Mesendoderm (in vitro differentiated cells): ENCODE measurements around the gene WDR91.
A peak's percentile ranks its signal among the peaks of the same experiment; 100 is the strongest.

Experiments used
- DNase-seq: peaks from one replicate; pipeline ENCODE4 v3.0.0; 2013
- H2AK5ac ChIP-seq: 2 replicates; pipeline ENCODE4 v1.6.1; 2013; ENCODE audit warnings: low read length, inconsistent platforms
- H2BK120ac ChIP-seq: 2 replicates; pipeline ENCODE4 v1.6.1; 2013; ENCODE audit warnings: low read depth, mild to moderate bottlenecking, low read length, moderate library complexity, mixed read lengths
- H2BK15ac ChIP-seq: replicated peaks from 2 replicates; pipeline ENCODE4 v1.6.1; 2013; ENCODE audit warnings: low read depth, mild to moderate bottlenecking, moderate library complexity
- H2BK5ac ChIP-seq: 2 replicates; pipeline ENCODE4 v1.6.1; 2013; ENCODE audit warnings: low read length, inconsistent platforms
- H3K18ac ChIP-seq: 2 replicates; pipeline ENCODE4 v1.6.1; 2013; ENCODE audit warnings: mild to moderate bottlenecking, low read length, mixed read lengths
- H3K23ac ChIP-seq: one replicate; pipeline ENCODE4 v1.6.1; 2013; ENCODE audit warnings: low read length
- H3K27ac ChIP-seq: 2 replicates; pipeline ENCODE4 v1.5.1; 2013; ENCODE audit warnings: low read depth, mild to moderate bottlenecking, inconsistent platforms, low read length, moderate library complexity
- H3K27me3 ChIP-seq: 2 replicates; pipeline ENCODE4 v1.6.1; 2013; ENCODE audit warnings: low read length, control low read depth, mild to moderate bottlenecking, inconsistent platforms; ENCODE audit not compliant: insufficient read depth, poor library complexity
- H3K36me3 ChIP-seq: 2 replicates; pipeline ENCODE4 v1.6.1; 2013; ENCODE audit warnings: low read length, inconsistent platforms; ENCODE audit not compliant: control insufficient read depth, insufficient read depth
- H3K4ac ChIP-seq: one replicate; pipeline ENCODE4 v1.6.1; 2013; ENCODE audit warnings: low read depth, mild to moderate bottlenecking, low read length, moderate library complexity
- H3K4me1 ChIP-seq: 2 replicates; pipeline ENCODE4 v1.6.1; 2013; ENCODE audit warnings: low read depth, low read length, inconsistent platforms; ENCODE audit not compliant: control insufficient read depth
- H3K4me2 ChIP-seq: 2 replicates; pipeline ENCODE4 v1.6.1; 2013; ENCODE audit warnings: low read length
- H3K4me3 ChIP-seq: 2 replicates; pipeline ENCODE4 v1.5.1; 2013; ENCODE audit warnings: mild to moderate bottlenecking, low read length
- H3K56ac ChIP-seq: one replicate; pipeline ENCODE4 v1.6.1; 2013; ENCODE audit warnings: low read length
- H3K79me1 ChIP-seq: 2 replicates; pipeline ENCODE4 v1.6.1; 2013; ENCODE audit warnings: low read length, inconsistent platforms
- H3K79me2 ChIP-seq: 2 replicates; pipeline ENCODE4 v1.6.1; 2013; ENCODE audit warnings: mild to moderate bottlenecking, low read length; ENCODE audit not compliant: control insufficient read depth, insufficient read depth
- H3K9ac ChIP-seq: 2 replicates; pipeline ENCODE4 v1.6.1; 2013; ENCODE audit warnings: low read length, inconsistent platforms
- H4K5ac ChIP-seq: one replicate; pipeline ENCODE4 v1.6.1; 2013; ENCODE audit warnings: low read length
- H4K8ac ChIP-seq: one replicate; pipeline ENCODE4 v1.6.1; 2013; ENCODE audit warnings: low read depth, mild to moderate bottlenecking, control low read depth, low read length, moderate library complexity
- WGBS: extraction: QIAGEN DNeasy Blood & Tissue Kit; methylation state at CpG from one replicate; pipeline ENCODE4 v1.1.7; 2013; ENCODE audit warnings: low lambda C conversion rate, missing lambda C conversion rate; ENCODE audit not compliant: insufficient coverage; ENCODE audit errors: extremely low coverage; 5-methylcytosine and 5-hydroxymethylcytosine counted together

WDR91 gene

GRCh38 chr7:135164357-135165061 lies 46.8 kb downstream of the WDR91 start:
- Histone ChIP-seq H3K4me3 (no peak overlapping the region), H3K4ac (no peak overlapping the region), H3K9ac (no peak overlapping the region), H3K27me3 (no peaks in the 10 kb centered on the region), H3K36me3 (peaks cover 17% of the 10 kb centered on the region), H4K8ac (no peak overlapping the region), H3K4me2 (no peak overlapping the region), H3K18ac (no peak overlapping the region), H2BK120ac (no peak overlapping the region), H3K79me1 (peaks cover 17% of the 10 kb centered on the region), H3K79me2 (peaks cover 7% of the 10 kb centered on the region), H2BK5ac (no peak overlapping the region), H3K56ac (no peak overlapping the region), H4K5ac (no peak overlapping the region), H3K23ac (peak overlapping the region; percentile 38), H2AK5ac (no peak overlapping the region), H2BK15ac (no peak overlapping the region), H3K27ac (no peak overlapping the region), H3K4me1 (peaks cover 7% of the 10 kb centered on the region)
- WGBS, result no CpG with 5 or more reads among the region's 18 CpGs
- no peak for DNase-seq

- Histone ChIP-seq H3K27me3 (no peaks in the 10 kb centered on the region), H4K8ac (no peak overlapping the region), H3K36me3 (peaks cover 11% of the 10 kb centered on the region), H2AK5ac (no peak overlapping the region), H3K9ac (no peak overlapping the region), H2BK15ac (no peak overlapping the region), H3K56ac (no peak overlapping the region), H4K5ac (no peak overlapping the region), H3K79me2 (no peaks in the 10 kb centered on the region), H2BK5ac (no peak overlapping the region), H3K27ac (no peak overlapping the region), H3K4me1 (peaks cover 5% of the 10 kb centered on the region), H3K4me2 (no peak overlapping the region), H2BK120ac (no peak overlapping the region), H3K23ac (no peak overlapping the region), H3K4ac (no peak overlapping the region), H3K4me3 (no peak overlapping the region), H3K18ac (no peak overlapping the region), H3K79me1 (peaks cover 5% of the 10 kb centered on the region)
- DNase-seq, result no peak
- no CpG with 5 or more reads among the region's 2 CpGs for WGBS
These were observed 48.8 kb downstream of the WDR91 start for GRCh38 chr7:135162382-135163001.

DNA sequence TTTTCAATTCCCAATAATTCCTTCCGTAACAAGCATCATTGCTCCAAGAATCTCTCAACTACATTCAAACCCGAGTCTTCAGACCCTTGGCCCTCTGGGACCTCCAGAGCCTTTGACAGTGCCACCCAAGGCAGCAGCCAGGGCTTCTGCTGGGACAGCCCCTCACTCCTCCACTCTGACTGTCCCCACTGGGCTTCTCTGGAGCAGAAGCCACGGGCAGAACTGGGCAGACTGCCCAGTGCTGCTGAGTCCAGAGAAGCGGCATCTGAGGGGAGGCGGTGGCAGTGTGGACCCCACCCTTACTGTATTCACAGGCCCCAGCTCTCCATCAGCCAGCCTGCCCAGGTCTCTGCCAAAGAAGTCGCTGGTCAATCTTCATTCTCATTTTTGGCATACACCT lies 49.7 kb downstream of the WDR91 start:
- Histone ChIP-seq H3K4me2 (no peak overlapping the region), H3K27ac (no peak overlapping the region), H3K56ac (peak overlapping the region; percentile 15), H3K79me1 (no peaks in the 10 kb centered on the region), H2BK5ac (no peak overlapping the region), H2AK5ac (peak overlapping the region; percentile 38), H2BK120ac (no peak overlapping the region), H3K36me3 (peaks cover 4% of the 10 kb centered on the region), H3K23ac (no peak overlapping the region), H3K9ac (no peak overlapping the region), H3K27me3 (no peaks in the 10 kb centered on the region), H3K79me2 (no peaks in the 10 kb centered on the region), H3K4ac (peak overlapping the region; percentile 49), H4K8ac (no peak overlapping the region), H3K4me3 (no peak overlapping the region), H2BK15ac (no peak overlapping the region), H3K4me1 (peaks cover 5% of the 10 kb centered on the region), H4K5ac (no peak overlapping the region), H3K18ac (peak overlapping the region; percentile 11)
- 100% methylated on average over 1 of the region's 6 CpGs for WGBS
- no peak for DNase-seq

DNA sequence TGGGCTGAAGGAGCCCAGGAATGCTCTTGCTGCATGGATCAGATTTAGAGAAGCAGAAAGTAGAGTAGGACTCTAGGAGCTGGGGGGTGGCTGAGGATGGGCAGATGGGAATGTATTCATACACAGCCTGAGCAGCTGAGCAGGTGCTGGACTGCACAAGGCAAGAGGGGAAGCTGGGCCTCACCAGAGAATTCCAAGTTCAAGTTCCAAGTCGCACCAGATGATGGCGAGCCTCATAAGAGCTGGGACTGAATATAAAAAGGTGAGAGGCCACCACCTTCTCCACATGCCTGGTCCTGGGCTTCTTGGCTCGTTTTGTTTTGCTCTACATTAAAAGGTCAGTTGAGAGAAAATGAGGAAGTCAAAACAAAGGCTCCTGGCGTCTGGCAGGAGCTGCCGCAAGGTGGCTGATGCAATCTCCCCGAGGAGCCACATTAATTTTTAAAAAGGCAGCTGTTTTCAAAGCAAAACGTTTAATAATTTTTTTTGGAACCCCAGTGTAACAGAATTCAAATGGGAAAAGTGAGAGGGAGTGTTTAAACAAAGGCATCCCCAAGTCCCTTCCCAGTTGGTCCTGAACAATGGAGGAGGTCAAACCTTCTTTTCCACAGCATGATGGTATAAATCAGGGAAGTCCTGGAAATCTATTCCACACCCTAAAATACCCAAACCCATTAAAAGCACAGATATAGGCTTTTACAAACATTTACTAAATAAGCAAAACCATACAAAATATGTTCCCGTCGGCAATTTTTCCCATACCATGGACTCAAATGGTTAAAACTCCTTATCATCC lies 50.3 kb downstream of the WDR91 start:
- no peak overlapping the region for H4K8ac ChIP-seq
- peak overlapping the region; percentile 48 for H3K27ac ChIP-seq
- H3K4me2 ChIP-seq, result no peak overlapping the region
- H3K36me3 ChIP-seq, result peaks cover 2% of the 10 kb centered on the region
- no peak overlapping the region for H3K23ac ChIP-seq
- no peak overlapping the region for H4K5ac ChIP-seq
- peak overlapping the region; percentile 13 for H3K18ac ChIP-seq
- H3K4me1 ChIP-seq, result peaks cover 5% of the 10 kb centered on the region
- no peak overlapping the region for H3K4ac ChIP-seq
- no CpG with 5 or more reads among the region's 9 CpGs for WGBS
- H2AK5ac ChIP-seq, result peak overlapping the region; percentile 38
- H3K56ac ChIP-seq, result peak overlapping the region; percentile 71
- no peak overlapping the region for H3K9ac ChIP-seq
- H3K27me3 ChIP-seq, result no peaks in the 10 kb centered on the region
- no peaks in the 10 kb centered on the region for H3K79me2 ChIP-seq
- no peak overlapping the region for H3K4me3 ChIP-seq
- peak; percentile 46 for DNase-seq
- H2BK5ac ChIP-seq, result peak overlapping the region; percentile 58
- no peaks in the 10 kb centered on the region for H3K79me1 ChIP-seq
- H2BK15ac ChIP-seq, result no peak overlapping the region
- H2BK120ac ChIP-seq, result no peak overlapping the region

DNA sequence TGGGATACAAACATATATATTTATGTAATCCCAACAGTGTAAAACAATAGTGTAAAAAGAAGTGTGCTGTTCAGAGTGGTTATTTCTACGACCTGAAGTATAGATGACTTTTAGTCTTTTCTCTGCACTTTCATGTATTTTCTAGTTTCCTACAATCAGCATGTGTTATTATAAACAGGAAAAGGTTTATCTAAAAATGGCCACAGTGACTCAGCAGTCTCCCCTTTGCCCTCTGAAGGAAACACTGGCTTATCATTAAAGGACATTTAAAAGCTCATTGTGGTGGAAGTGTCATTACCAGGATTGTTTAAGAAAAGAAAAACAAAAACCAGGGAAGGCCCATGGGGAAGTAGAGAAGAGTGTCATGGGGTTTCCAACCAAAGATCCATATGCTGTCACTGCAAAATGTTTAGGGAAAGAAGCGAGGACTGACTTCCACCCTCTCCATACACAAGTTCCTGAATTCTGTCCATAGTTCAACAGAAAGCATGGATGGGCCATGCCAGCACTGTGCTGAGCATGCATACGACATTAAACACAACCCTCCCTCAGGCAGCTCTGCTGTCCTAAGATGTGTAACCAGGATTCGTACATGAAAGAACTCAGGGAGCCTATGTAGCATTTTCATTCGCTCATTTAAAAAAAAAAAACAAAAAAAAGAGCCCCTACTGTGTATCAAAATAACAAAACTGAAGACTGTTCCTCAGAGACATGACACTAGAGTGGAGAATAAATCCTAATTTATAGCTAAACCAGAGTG lies 51.0 kb downstream of the WDR91 start:
- Histone ChIP-seq H2AK5ac (no peak overlapping the region), H3K4me2 (no peak overlapping the region), H3K36me3 (peaks cover 2% of the 10 kb centered on the region), H3K79me1 (no peaks in the 10 kb centered on the region), H3K18ac (peak overlapping the region; percentile 13), H3K4ac (no peak overlapping the region), H4K5ac (no peak overlapping the region), H3K23ac (no peak overlapping the region), H4K8ac (no peak overlapping the region), H2BK5ac (peak overlapping the region; percentile 45), H3K4me1 (peaks cover 5% of the 10 kb centered on the region), H2BK15ac (no peak overlapping the region), H3K27me3 (no peaks in the 10 kb centered on the region), H3K9ac (no peak overlapping the region), H3K79me2 (no peaks in the 10 kb centered on the region), H3K27ac (peak overlapping the region; percentile 69), H3K4me3 (no peak overlapping the region), H3K56ac (peak overlapping the region; percentile 71), H2BK120ac (no peak overlapping the region)
- no CpG with 5 or more reads among the region's 5 CpGs for WGBS
- DNase-seq, result peak; percentile 34
